Right atrium auricular region (tissue), 2 donors: ENCODE measurements around the gene HLF. TPM values are rescaled to one million over a fixed set of nuclear protein-coding genes. Genes with fewer than 3 reads are reported as not detected.

Source experiments
- DNase-seq: peaks from one replicate; pipeline ENCODE4 v3.0.0-alpha.2; 2019; ENCODE audit warnings: low spot score
- H3K27ac ChIP-seq, 2 donors: fragments of 200-600 bp; sonication (generic); 1 replicate in 1 of 2; 2 replicates in 1 of 2; pipeline ENCODE4 v1.5.1; 2016 to 2019
- H3K27me3 ChIP-seq, 2 donors: fragments of 200-600 bp; sonication (generic); one replicate each; pipeline versions ENCODE4 v1.5.1 to v1.6.0; 2017 to 2019
- H3K36me3 ChIP-seq: fragments of 200-600 bp; sonication (generic); one replicate; pipeline ENCODE4 v1.5.1; 2016
- H3K4me1 ChIP-seq, 2 donors: fragments of 200-600 bp; sonication (generic); one replicate each; pipeline versions ENCODE4 v1.5.1 to v1.6.0; 2017 to 2019
- H3K4me3 ChIP-seq, 2 donors: fragments of 200-600 bp; sonication (generic); 1 replicate in 1 of 2; 2 replicates in 1 of 2; pipeline ENCODE4 v1.5.1; 2017 to 2019; ENCODE audit warnings: mild to moderate bottlenecking in 1 of 2, moderate library complexity in 1 of 2
- H3K9me3 ChIP-seq, 2 donors: fragments of 200-600 bp; sonication (generic); one replicate each; pipeline ENCODE4 v1.5.1; 2019
- total RNA-seq, 2 donors: library from RNA; depleted of rRNA; stranded (reverse); fragments of >200 nt; gene quantifications; one replicate each; pipeline ENCODE4 v1.1.0, GENCODE V29; 2016
- TF ChIP-seq, protein P1 (sequence below), 2 donors: fragments of 200-600 bp; sonication (generic); IDR thresholded peaks; one replicate each; pipeline ENCODE4 v1.5.1; 2019; ENCODE audit warnings: antibody characterized with exemption in 2 of 2

The HLF gene
- total RNA-seq, 2 donors from 2014 or later, result 36.9 to 38.4 TPM

DNA sequence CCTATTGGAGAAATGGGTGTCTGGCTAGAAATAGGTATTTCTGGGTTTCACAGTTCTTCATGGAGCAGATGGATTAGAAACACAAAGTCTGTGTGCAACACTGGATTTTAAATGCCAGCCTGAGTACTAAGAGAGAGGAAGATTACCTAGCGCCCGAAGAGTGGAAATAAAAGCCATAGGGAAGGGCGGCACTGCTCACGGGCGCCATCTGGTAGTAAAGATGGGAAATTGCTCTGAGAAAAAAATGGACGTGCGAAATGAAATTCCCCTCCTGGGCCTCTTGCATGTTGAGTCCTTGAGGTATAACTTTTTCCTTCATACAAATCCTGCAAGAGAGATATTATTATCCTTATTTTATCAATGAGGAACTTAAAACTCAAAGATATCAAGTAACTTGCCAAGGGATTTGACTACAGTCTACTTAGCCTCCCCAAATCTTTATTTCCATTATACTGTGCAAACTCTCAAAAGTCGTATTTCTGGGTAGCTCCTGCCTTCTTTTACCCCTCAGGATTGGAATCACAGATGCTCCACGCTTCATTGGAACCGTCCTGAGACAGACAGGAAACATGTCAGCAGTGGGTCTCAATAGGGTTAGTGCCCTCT, 84.1 kb downstream of the HLF start:
- no peak overlapping the region for H3K4me3 ChIP-seq
- peaks cover 0 to 4% of the 10 kb centered on the region in 2 donors for H3K9me3 ChIP-seq
- DNase-seq, result peak; percentile 64
- H3K27me3 ChIP-seq, result no peaks in the 10 kb centered on the region
- TF ChIP-seq, protein P1, sequence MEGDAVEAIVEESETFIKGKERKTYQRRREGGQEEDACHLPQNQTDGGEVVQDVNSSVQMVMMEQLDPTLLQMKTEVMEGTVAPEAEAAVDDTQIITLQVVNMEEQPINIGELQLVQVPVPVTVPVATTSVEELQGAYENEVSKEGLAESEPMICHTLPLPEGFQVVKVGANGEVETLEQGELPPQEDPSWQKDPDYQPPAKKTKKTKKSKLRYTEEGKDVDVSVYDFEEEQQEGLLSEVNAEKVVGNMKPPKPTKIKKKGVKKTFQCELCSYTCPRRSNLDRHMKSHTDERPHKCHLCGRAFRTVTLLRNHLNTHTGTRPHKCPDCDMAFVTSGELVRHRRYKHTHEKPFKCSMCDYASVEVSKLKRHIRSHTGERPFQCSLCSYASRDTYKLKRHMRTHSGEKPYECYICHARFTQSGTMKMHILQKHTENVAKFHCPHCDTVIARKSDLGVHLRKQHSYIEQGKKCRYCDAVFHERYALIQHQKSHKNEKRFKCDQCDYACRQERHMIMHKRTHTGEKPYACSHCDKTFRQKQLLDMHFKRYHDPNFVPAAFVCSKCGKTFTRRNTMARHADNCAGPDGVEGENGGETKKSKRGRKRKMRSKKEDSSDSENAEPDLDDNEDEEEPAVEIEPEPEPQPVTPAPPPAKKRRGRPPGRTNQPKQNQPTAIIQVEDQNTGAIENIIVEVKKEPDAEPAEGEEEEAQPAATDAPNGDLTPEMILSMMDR (IDR thresholded peaks at IDR 0.05), result peak; percentile 86 to 93
- no peaks in the 10 kb centered on the region for H3K36me3 ChIP-seq
- H3K4me1 ChIP-seq, result no peaks in the 10 kb centered on the region
- H3K27ac ChIP-seq, result no peak overlapping the region

DNA sequence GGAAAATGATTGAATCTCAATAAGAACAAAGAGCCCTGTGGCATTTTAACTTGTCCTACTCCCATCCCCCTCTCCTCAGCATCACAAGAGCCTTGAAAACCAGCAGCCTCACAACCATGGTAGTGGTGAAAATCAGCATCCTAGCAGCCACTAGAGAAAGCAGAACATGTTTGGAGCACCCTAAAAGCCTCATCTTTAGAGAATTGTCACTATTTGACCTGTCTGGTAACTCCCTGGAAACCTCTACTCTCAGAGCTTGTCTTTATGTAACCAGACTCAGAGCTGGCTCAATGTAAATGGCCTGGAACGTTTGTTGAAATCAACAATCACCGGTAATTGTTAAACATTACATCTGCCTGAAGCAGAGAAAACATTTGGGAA, 86.1 kb downstream of the HLF start:
- H3K27me3 ChIP-seq, result no peaks in the 10 kb centered on the region
- peaks cover 0 to 5% of the 10 kb centered on the region in 2 donors for H3K9me3 ChIP-seq
- H3K4me1 ChIP-seq, result no peaks in the 10 kb centered on the region
- no peak overlapping the region for H3K4me3 ChIP-seq
- TF ChIP-seq, protein P1 (IDR thresholded peaks at IDR 0.05), result no peak
- no peak for DNase-seq
- no peaks in the 10 kb centered on the region for H3K36me3 ChIP-seq
- no peak overlapping the region for H3K27ac ChIP-seq

DNA sequence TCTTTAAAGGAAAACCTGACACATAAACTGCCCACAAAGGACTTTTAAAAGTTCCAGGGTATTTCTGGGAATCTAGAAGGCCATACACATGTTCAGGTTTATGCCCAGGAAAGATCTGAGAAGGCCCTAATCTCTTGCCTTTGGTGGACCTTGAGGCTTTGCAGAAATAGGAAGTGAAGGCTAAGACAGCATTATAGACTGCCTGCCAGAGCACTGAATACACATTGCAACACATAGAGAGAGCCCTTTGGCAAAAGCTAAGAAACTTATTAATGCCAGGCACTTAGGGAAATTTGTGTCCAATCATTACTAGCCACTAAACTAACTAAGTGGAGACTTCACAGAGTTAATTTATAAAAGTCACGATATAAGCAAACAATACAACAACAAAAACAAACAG, 86.5 kb downstream of the HLF start:
- Histone ChIP-seq H3K27ac (no peak overlapping the region), H3K4me1 (no peaks in the 10 kb centered on the region), H3K36me3 (no peaks in the 10 kb centered on the region), H3K27me3 (no peaks in the 10 kb centered on the region), H3K4me3 (no peak overlapping the region), H3K9me3 (peaks cover 0 to 5% of the 10 kb centered on the region in 2 donors)
- DNase-seq, result no peak
- TF ChIP-seq, protein P1 (IDR thresholded peaks at IDR 0.05), result no peak

DNA sequence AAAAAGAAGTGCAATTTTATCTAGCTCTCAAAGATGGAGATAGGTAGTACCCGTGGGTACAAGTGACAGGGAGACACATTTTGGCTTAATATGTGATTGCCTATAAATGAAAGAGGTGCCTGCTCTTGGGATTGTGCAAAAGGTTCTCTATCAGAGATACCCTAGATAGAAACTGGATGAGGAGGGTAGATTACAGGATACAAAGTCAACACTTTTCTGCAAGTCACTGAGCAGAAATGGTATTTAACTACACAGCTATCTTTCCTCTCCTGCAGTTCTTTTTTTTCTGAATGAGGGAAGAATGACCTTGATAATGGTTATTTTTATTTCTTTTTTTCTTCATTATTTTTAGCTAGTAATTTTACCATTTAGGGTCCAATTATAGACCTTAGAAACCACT, 89.2 kb downstream of the HLF start:
- H3K4me1 ChIP-seq, result no peaks in the 10 kb centered on the region
- DNase-seq, result no peak
- TF ChIP-seq, protein P1 (IDR thresholded peaks at IDR 0.05), result no peak

DNA sequence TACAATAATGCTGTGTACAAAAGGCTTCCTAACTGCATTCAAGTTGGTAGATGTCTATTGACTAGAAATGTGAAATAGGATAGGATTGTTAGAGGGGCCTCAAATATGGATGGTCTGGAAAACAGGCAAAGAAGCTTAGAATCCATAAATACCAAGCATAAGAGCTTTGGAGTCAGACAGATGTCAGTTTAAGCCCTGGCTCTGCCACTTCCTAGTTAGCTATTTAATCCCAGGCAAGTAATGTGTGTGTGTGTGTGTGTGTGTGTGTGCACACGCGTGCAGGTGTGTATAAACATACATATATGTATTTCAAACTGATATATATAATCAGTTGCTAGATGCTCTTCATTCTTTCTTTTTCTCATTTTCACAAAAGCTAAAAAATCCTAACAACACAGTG, 90.2 kb downstream of the HLF start:
- TF ChIP-seq, protein P1 (IDR thresholded peaks at IDR 0.05), result no peak
- no peaks in the 10 kb centered on the region for H3K36me3 ChIP-seq
- no peak overlapping the region for H3K27ac ChIP-seq
- no peak for DNase-seq
- H3K4me3 ChIP-seq, result no peak overlapping the region
- H3K4me1 ChIP-seq, result no peaks in the 10 kb centered on the region
- peaks cover 0 to 5% of the 10 kb centered on the region in 2 donors for H3K9me3 ChIP-seq
- H3K27me3 ChIP-seq, result no peaks in the 10 kb centered on the region

More for the DNA sequence above, 89.2 kb downstream of the HLF start:
- no peaks in the 10 kb centered on the region for H3K36me3 ChIP-seq
- no peak overlapping the region for H3K27ac ChIP-seq
- peaks cover 0 to 5% of the 10 kb centered on the region in 2 donors for H3K9me3 ChIP-seq
- no peak overlapping the region for H3K4me3 ChIP-seq
- H3K27me3 ChIP-seq, result no peaks in the 10 kb centered on the region
